Measurements from ENCODE around the gene SEC16A. TPM values are rescaled to one million over a fixed set of nuclear protein-coding genes. Genes with fewer than 3 reads are reported as not detected.
A peak's percentile ranks its signal among the peaks of the same experiment; 100 is the strongest.

SEC16A gene
- total and polyA plus RNA-seq, 2 donors (not counting 3 experiments of a cell fraction or from before 2014, with no cell fraction given), result 34.5 to 80.6 TPM

DNA sequence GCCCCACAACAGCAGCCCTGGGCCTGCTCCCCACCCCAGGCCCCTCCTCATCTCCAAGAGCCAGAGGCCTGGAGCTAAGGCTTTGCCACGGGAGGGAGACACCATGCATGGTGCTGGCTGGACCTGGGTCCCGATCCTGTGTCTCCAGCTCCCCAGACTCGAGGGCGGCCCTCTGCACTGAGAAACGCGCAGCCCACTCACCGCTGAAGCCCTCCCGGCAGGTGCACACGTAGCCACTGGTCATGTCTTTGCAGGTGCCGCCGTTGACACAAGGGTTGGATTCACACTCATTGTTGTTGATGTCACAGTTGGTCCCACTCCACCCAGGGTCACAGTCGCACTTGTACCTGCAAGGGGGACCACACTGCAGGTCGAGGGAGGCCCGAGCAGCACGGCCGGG is 30.4 kb upstream of the SEC16A start:
- intact Hi-C loops (cut with micrococcal nuclease) (no loop called here), dilution Hi-C loops (cut with MboI; ENCODE audit: extremely low pct_ligation_motif_present, low sequenced_read_pairs) (no loop called here)
- Histone ChIP-seq H3K27ac (ENCODE audit: insufficient read depth, low read depth, low read length) (no peak overlapping the region), H3K36me3 (ENCODE audit: control insufficient read depth in 2 of 2, extremely low read depth in 1 of 2, insufficient read depth in 2 of 2, low read length in 2 of 2) (peaks cover 13 to 76% of the 10 kb centered on the region in 2 experiments), H3K4me2 (ENCODE audit: insufficient read depth, low read length) (no peak overlapping the region), H3K79me2 (ENCODE audit: control insufficient read depth, insufficient read depth, low read length) (peaks cover 21% of the 10 kb centered on the region), H2AFZ (ENCODE audit: low read depth, low read length) (no peak overlapping the region), H3K9me3 (replicated peaks; ENCODE audit: control insufficient read depth, insufficient read depth, low read length) (no peaks in the 10 kb centered on the region), H3K4me3 (replicated peaks in 1 of 3; ENCODE audit: insufficient read depth in 1 of 3, low read depth in 1 of 3, low read length in 3 of 3) (no peak overlapping the region), H4K20me1 (replicated peaks; ENCODE audit: control insufficient read depth, extremely low read depth, insufficient read depth, low read length) (no peaks in the 10 kb centered on the region), H3K27me3 (ENCODE audit: control insufficient read depth in 2 of 2, insufficient read depth in 2 of 2, low read length in 2 of 2) (no peaks in the 10 kb centered on the region), H3K9me1 (replicated peaks; ENCODE audit: control insufficient read depth, extremely low read depth, insufficient read depth, low read length) (no peaks in the 10 kb centered on the region), H3K9ac (replicated peaks; ENCODE audit: extremely low read depth, insufficient read depth, low read length) (no peak overlapping the region), H3K4me1 (ENCODE audit: control insufficient read depth, extremely low read depth, insufficient read depth, low read length) (peaks cover 19% of the 10 kb centered on the region)
- DNase-seq (ENCODE audit: low read depth, low spot score) (no peak), FAIRE-seq (no peak)
- ChIA-PET POLR2A (interaction anchor here (0.7 kb wide), 1 partner anchor 31 kb away, joined by 3 read pairs; no protein-coding TSS in a partner anchor), CTCF (interaction anchor here (1.3 to 1.6 kb wide), 2 partner anchors 28 to 119 kb away, joined by 3 to 4 read pairs; no protein-coding TSS in a partner anchor)
- no peak for TF ChIP-seq GATA2 (IDR thresholded peaks at IDR 0.05; ENCODE audit: insufficient read depth, insufficient read length, low read depth, low read length)
- TF ChIP-seq, protein P1, sequence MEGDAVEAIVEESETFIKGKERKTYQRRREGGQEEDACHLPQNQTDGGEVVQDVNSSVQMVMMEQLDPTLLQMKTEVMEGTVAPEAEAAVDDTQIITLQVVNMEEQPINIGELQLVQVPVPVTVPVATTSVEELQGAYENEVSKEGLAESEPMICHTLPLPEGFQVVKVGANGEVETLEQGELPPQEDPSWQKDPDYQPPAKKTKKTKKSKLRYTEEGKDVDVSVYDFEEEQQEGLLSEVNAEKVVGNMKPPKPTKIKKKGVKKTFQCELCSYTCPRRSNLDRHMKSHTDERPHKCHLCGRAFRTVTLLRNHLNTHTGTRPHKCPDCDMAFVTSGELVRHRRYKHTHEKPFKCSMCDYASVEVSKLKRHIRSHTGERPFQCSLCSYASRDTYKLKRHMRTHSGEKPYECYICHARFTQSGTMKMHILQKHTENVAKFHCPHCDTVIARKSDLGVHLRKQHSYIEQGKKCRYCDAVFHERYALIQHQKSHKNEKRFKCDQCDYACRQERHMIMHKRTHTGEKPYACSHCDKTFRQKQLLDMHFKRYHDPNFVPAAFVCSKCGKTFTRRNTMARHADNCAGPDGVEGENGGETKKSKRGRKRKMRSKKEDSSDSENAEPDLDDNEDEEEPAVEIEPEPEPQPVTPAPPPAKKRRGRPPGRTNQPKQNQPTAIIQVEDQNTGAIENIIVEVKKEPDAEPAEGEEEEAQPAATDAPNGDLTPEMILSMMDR (IDR thresholded peaks at IDR 0.05; ENCODE audit: extremely low read depth in 1 of 2, insufficient read depth in 1 of 2, low read depth in 1 of 2, low read length in 2 of 2), result no peak
- no TSS peak for BruUV-seq (replicated peaks)

GRCh38 chr9:136512651-136513071 is 29.8 kb upstream of the SEC16A start:
- Histone ChIP-seq H2AFZ (ENCODE audit: low read depth, low read length) (no peak overlapping the region), H3K4me3 (replicated peaks in 1 of 3; ENCODE audit: insufficient read depth in 1 of 3, low read depth in 1 of 3, low read length in 3 of 3) (no peak overlapping the region), H4K20me1 (replicated peaks; ENCODE audit: control insufficient read depth, extremely low read depth, insufficient read depth, low read length) (no peaks in the 10 kb centered on the region), H3K27me3 (ENCODE audit: control insufficient read depth in 2 of 2, insufficient read depth in 2 of 2, low read length in 2 of 2) (no peaks in the 10 kb centered on the region), H3K36me3 (ENCODE audit: control insufficient read depth in 2 of 2, extremely low read depth in 1 of 2, insufficient read depth in 2 of 2, low read length in 2 of 2) (peaks cover 14 to 76% of the 10 kb centered on the region in 2 experiments), H3K9me3 (replicated peaks; ENCODE audit: control insufficient read depth, insufficient read depth, low read length) (no peaks in the 10 kb centered on the region), H3K79me2 (ENCODE audit: control insufficient read depth, insufficient read depth, low read length) (peaks cover 19% of the 10 kb centered on the region), H3K9ac (replicated peaks; ENCODE audit: extremely low read depth, insufficient read depth, low read length) (peak overlapping the region; percentile 76), H3K9me1 (replicated peaks; ENCODE audit: control insufficient read depth, extremely low read depth, insufficient read depth, low read length) (no peaks in the 10 kb centered on the region), H3K27ac (ENCODE audit: insufficient read depth, low read depth, low read length) (peak overlapping the region; percentile 99), H3K4me1 (ENCODE audit: control insufficient read depth, extremely low read depth, insufficient read depth, low read length) (peaks cover 19% of the 10 kb centered on the region), H3K4me2 (ENCODE audit: insufficient read depth, low read length) (peak overlapping the region; percentile 13)
- DNase-seq (ENCODE audit: low read depth, low spot score) (peak; percentile 54), FAIRE-seq (peak; percentile 61)
- no peak for TF ChIP-seq MAX (IDR thresholded peaks at IDR 0.05; ENCODE audit: insufficient read depth, insufficient read length)
- TF ChIP-seq GATA2 (IDR thresholded peaks at IDR 0.05; ENCODE audit: insufficient read depth, insufficient read length, low read depth, low read length), result no peak
- no peak for TF ChIP-seq POLR2A (IDR thresholded peaks at IDR 0.05; ENCODE audit: low read depth, low read length)
- no peak for TF ChIP-seq POLR2AphosphoS5 (IDR thresholded peaks at IDR 0.05; ENCODE audit: insufficient read depth, low read depth, low read length)
- no peak for TF ChIP-seq MYC (IDR thresholded peaks at IDR 0.05; ENCODE audit: low read depth, low read length)
- no peak for TF ChIP-seq EZH2 (IDR thresholded peaks at IDR 0.05; ENCODE audit: borderline replicate concordance, low read depth, low read length, severe bottlenecking)
- TF ChIP-seq, protein P1 (IDR thresholded peaks at IDR 0.05; ENCODE audit: extremely low read depth in 1 of 2, insufficient read depth in 1 of 2, low read depth in 1 of 2, low read length in 2 of 2), result no peak
- TF ChIP-seq JUN (IDR thresholded peaks at IDR 0.05; ENCODE audit: borderline replicate concordance, insufficient read depth, insufficient read length, low read depth), result no peak
- no peak for TF ChIP-seq FOS (IDR thresholded peaks at IDR 0.05; ENCODE audit: borderline replicate concordance, insufficient read depth, low read length)
- dilution Hi-C loops (cut with MboI; ENCODE audit: extremely low pct_ligation_motif_present, low sequenced_read_pairs), result no loop called here
- no TSS peak for BruUV-seq (replicated peaks)
- ChIA-PET POLR2A (interaction anchor here (0.7 kb wide), 1 partner anchor 32 kb away, joined by 3 read pairs; no protein-coding TSS in a partner anchor), CTCF (no interaction called here)
- intact Hi-C loops (cut with micrococcal nuclease), result loop anchor here (1.0 kb wide), 3 partner anchors 18 to 32 kb away; no protein-coding TSS in a partner anchor

All from endothelial cell of umbilical vein (primary cell).